Fibroblast of lung (primary cell): ENCODE data around the gene RAP1A.

Experiments
- EZH2 ChIP-seq: IDR thresholded peaks from 2 replicates; pipeline ENCODE4 v1.5.1; 2012; ENCODE audit warnings: low read length, control low read depth, mild to moderate bottlenecking; ENCODE audit errors: missing control alignments
- TF ChIP-seq, protein P1 (sequence below), 2 donors: IDR thresholded peaks in 1 of 2; conservative IDR thresholded peaks in 1 of 2; 1 replicate in 1 of 2; 2 replicates in 1 of 2; pipeline ENCODE4 v1.5.1; 2011 to 2012; ENCODE audit warnings: low read length in 2 of 2, control low read depth in 1 of 2, inconsistent platforms in 1 of 2, low read depth in 1 of 2, mild to moderate bottlenecking in 1 of 2

DNA sequence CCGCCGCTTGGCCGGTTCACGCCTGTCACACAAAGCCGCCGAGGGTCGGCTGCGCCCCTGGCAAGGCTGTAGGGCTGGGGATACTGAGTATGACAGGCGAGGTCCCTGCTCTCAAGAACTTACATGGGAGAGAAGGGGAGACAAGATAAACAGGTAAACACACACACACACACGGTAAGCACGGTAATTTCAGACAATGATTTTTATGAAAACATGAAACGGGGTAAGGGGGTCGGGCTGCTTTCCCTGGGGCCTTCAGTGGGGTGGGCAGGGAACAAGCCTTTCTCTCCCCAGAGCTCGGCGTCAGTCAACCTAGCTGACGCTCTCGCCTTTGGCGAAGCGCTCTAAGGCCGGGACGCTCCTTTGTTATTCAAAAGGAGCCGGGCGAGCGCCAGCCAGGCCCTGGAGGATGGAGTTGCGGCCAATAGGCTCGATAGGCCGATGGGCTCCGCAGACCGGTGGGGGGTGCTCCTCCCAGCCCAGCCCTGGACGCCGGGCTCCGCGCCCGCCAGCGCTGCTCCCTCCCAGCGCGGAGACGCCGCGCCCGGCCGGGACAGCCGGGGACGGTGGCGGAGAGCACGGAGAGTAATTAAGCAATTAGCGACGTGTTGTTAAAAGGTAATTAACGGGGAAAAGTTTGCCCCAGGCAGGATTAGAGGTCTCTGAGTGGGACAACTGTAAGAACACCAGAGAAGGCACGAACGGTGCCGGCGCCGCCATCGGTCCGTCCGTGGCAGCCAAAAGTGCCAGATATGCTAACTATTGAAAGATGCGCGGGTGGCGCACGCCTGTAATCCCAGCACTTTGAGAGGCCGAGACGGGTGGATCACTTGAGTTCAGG lies 120.6 kb downstream of the RAP1A start:
- TF ChIP-seq, protein P1, sequence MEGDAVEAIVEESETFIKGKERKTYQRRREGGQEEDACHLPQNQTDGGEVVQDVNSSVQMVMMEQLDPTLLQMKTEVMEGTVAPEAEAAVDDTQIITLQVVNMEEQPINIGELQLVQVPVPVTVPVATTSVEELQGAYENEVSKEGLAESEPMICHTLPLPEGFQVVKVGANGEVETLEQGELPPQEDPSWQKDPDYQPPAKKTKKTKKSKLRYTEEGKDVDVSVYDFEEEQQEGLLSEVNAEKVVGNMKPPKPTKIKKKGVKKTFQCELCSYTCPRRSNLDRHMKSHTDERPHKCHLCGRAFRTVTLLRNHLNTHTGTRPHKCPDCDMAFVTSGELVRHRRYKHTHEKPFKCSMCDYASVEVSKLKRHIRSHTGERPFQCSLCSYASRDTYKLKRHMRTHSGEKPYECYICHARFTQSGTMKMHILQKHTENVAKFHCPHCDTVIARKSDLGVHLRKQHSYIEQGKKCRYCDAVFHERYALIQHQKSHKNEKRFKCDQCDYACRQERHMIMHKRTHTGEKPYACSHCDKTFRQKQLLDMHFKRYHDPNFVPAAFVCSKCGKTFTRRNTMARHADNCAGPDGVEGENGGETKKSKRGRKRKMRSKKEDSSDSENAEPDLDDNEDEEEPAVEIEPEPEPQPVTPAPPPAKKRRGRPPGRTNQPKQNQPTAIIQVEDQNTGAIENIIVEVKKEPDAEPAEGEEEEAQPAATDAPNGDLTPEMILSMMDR (conservative IDR thresholded peaks at IDR 0.05 in 1 of 2, IDR thresholded peaks at IDR 0.05 in 1 of 2; ENCODE audit: low read depth in 1 of 2, low read length in 2 of 2): no peak
- TF ChIP-seq EZH2: no peak
